Stimulated activated naive B cell treated with anti-CD40 and anti-IgM and Interleukin-4, amounts not matched to agents 10 μg/mL and 1 μg/mL and 100 μg/mL, for 72 hours (primary cell): ENCODE measurements around the gene FGFR3.
"Not testable (repeated sequence)": the region's sequence is repeated elsewhere in the genome, so short reads cannot be mapped to it uniquely, and the experiment has no call there.

Experiments used
- ATAC-seq, 2 donors: fragments of 150-1000 bp; cut with Tn5 transposase; replicated peaks; 2 replicates each; pipeline ENCODE4 v1.10.0; 2021; ENCODE audit warnings: moderate library complexity in 1 of 2
- DNase-seq: peaks from one replicate; pipeline ENCODE4 v3.0.0; 2021
- H3K27ac Mint-ChIP-seq: one replicate; pipeline ENCODE4 v1.8.0; 2022; ENCODE audit warnings: mild to moderate bottlenecking, mixed read lengths
- H3K27me3 Mint-ChIP-seq, 2 donors: one replicate each; pipeline ENCODE4 v1.8.0; 2022; ENCODE audit warnings: mixed read lengths in 2 of 2
- H3K36me3 Mint-ChIP-seq, 2 donors: one replicate each; pipeline ENCODE4 v1.8.0; 2022; ENCODE audit warnings: mixed read lengths in 2 of 2, mild to moderate bottlenecking in 1 of 2
- H3K4me1 Mint-ChIP-seq, 2 donors: one replicate each; pipeline ENCODE4 v1.8.0; 2022; ENCODE audit warnings: mixed read lengths in 2 of 2, mild to moderate bottlenecking in 1 of 2
- H3K4me3 Mint-ChIP-seq, 2 donors: one replicate each; pipeline ENCODE4 v1.8.0; 2022; ENCODE audit warnings: mild to moderate bottlenecking in 2 of 2, mixed read lengths in 2 of 2, moderate library complexity in 1 of 2
- H3K9me3 Mint-ChIP-seq, 2 donors: one replicate each; pipeline ENCODE4 v1.8.0; 2022; ENCODE audit warnings: mixed read lengths in 2 of 2, mild to moderate bottlenecking in 1 of 2

FGFR3 gene

GRCh38 chr4:1843852-1844251, 50.8 kb downstream of the FGFR3 start:
- H3K9me3 Mint-ChIP-seq, result no peaks in the 10 kb centered on the region
- H3K4me1 Mint-ChIP-seq, result peaks cover 13 to 29% of the 10 kb centered on the region in 2 donors
- peaks cover 42 to 51% of the 10 kb centered on the region in 2 donors for H3K36me3 Mint-ChIP-seq
- DNase-seq (no peak), ATAC-seq (no peak)
- no peak overlapping the region for H3K4me3 Mint-ChIP-seq
- no peak overlapping the region for H3K27ac Mint-ChIP-seq
- H3K27me3 Mint-ChIP-seq, result no peaks in the 10 kb centered on the region

DNA sequence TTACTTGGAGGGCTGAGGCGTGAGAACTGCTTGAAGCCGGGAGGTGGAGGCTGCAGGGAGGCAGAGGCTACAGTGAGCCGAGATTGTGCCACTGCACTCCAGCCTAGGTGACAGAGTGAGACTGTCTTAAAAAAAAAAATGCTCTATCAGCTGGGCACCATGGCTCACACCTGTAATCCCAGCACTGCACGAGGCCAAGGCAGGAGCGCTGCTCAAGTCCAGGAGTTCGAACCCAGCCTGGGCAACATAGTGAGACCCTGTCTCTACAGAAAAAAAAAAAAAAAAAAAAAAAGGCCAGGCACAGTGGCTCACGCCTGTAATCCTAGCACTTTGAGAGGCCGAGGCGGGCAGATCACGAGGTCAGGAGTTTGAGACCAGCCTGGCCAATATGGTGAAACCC, 51.5 kb downstream of the FGFR3 start:
- ATAC-seq, H3K27me3 Mint-ChIP-seq, H3K27ac Mint-ChIP-seq, DNase-seq, H3K9me3 Mint-ChIP-seq, H3K4me3 Mint-ChIP-seq: not testable (repeated sequence)
- H3K4me1 Mint-ChIP-seq, result peaks cover 13 to 29% of the 10 kb centered on the region in 2 donors
- peaks cover 37 to 45% of the 10 kb centered on the region in 2 donors for H3K36me3 Mint-ChIP-seq

DNA sequence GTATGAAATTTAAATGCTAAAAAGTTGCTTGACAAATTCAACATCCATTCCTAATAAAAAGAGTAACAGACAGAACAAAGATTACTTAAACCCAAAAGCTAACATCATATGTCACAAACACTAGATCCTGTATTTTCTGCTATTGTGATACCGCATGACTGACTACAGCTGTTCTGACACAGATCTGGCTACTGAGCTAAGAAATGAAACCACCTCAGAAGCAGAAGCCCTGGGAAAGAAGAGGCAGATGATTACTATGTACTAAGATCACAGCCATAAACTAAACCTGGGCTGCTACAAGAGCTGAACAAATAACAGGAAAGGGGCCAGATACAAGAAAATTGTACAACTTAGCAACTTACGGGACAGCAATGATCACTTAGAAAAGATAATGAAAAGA, 53.5 kb downstream of the FGFR3 start:
- peak overlapping the region; percentile 42 for H3K27ac Mint-ChIP-seq
- H3K4me3 Mint-ChIP-seq, result no peak overlapping the region
- H3K9me3 Mint-ChIP-seq, result no peaks in the 10 kb centered on the region
- peaks cover 16 to 38% of the 10 kb centered on the region in 2 donors for H3K4me1 Mint-ChIP-seq
- no peaks in the 10 kb centered on the region for H3K27me3 Mint-ChIP-seq
- peaks cover 29 to 41% of the 10 kb centered on the region in 2 donors for H3K36me3 Mint-ChIP-seq
- ATAC-seq (peak; percentile 55 to 57), DNase-seq (no peak)

DNA sequence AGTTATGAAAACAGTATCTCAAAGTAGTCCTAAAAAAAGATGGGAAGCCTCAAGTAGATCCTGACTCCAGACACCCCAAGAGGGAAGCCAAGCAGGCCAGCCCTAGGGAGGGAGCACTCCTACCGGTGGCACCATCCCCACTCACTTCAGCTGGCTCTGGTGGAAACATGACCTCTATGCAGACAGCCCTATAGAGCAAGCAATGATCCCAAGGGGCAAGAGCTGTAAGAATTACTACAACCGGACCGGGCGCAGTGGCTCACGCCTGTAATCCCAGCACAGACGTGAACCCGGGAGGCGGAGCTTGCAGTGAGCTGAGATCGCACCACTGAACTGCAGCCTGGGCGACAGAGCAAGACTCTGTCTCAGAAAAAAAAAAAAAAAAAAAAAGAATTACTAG, 57.2 kb downstream of the FGFR3 start:
- Mint-ChIP-seq H3K4me3 (no peak overlapping the region), H3K27ac (no peak overlapping the region), H3K36me3 (peaks cover 10 to 29% of the 10 kb centered on the region in 2 donors), H3K4me1 (peaks cover 23 to 52% of the 10 kb centered on the region in 2 donors), H3K9me3 (no peaks in the 10 kb centered on the region), H3K27me3 (no peaks in the 10 kb centered on the region)
- DNase-seq (no peak), ATAC-seq (no peak)

- H3K27ac Mint-ChIP-seq, result no peak overlapping the region
- H3K9me3 Mint-ChIP-seq, result no peaks in the 10 kb centered on the region
- H3K4me3 Mint-ChIP-seq, result no peak overlapping the region
- peaks cover 23 to 52% of the 10 kb centered on the region in 2 donors for H3K4me1 Mint-ChIP-seq
- DNase-seq (no peak), ATAC-seq (no peak)
- no peaks in the 10 kb centered on the region for H3K27me3 Mint-ChIP-seq
- peaks cover 8 to 29% of the 10 kb centered on the region in 2 donors for H3K36me3 Mint-ChIP-seq
These were observed 58.1 kb downstream of the FGFR3 start for GRCh38 chr4:1851160-1851559.

DNA sequence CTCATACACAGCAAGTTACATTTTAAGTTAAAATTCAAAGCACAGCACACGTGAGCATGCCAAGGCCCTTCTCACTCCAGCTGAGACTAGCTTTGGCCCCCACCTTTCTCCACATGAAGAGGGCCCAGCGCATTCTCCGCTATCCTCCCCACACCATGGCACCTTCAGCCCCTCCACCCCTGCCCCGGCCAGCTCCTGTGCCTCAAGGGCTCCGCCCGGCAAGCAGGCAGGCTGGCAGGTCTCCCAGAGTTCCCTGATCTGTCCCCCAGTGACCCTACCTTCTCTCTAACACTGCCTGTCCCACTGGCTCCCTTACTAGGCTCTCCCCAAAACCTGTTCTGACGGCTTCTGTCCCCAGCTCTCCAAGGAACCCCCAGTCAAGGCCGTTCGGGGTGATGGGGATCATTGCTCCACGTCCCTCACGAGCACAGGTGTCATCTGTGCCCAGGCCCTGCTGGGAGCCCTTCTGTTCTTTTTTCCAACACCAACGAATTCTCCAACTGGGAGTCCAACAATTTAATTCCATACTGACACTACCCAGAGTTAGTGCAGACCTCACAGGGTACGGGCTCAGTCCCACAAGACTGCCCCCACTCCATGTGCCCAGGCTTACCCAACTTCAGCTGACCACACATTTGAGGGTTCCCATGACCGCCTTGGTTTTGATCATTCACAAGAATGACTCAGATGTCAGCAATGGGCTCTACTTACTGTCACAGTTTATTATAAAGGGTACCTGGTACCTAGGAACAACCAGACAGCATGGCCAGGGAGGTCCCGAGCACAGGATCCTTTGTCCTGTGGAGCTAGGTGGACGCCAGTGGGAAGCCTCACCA, 58.7 kb downstream of the FGFR3 start:
- no peaks in the 10 kb centered on the region for H3K9me3 Mint-ChIP-seq
- H3K36me3 Mint-ChIP-seq, result peaks cover 4 to 24% of the 10 kb centered on the region in 2 donors
- ATAC-seq (no peak), DNase-seq (no peak)
- H3K4me1 Mint-ChIP-seq, result peaks cover 21 to 49% of the 10 kb centered on the region in 2 donors
- H3K4me3 Mint-ChIP-seq, result no peak overlapping the region
- H3K27me3 Mint-ChIP-seq, result no peaks in the 10 kb centered on the region
- no peak overlapping the region for H3K27ac Mint-ChIP-seq

DNA sequence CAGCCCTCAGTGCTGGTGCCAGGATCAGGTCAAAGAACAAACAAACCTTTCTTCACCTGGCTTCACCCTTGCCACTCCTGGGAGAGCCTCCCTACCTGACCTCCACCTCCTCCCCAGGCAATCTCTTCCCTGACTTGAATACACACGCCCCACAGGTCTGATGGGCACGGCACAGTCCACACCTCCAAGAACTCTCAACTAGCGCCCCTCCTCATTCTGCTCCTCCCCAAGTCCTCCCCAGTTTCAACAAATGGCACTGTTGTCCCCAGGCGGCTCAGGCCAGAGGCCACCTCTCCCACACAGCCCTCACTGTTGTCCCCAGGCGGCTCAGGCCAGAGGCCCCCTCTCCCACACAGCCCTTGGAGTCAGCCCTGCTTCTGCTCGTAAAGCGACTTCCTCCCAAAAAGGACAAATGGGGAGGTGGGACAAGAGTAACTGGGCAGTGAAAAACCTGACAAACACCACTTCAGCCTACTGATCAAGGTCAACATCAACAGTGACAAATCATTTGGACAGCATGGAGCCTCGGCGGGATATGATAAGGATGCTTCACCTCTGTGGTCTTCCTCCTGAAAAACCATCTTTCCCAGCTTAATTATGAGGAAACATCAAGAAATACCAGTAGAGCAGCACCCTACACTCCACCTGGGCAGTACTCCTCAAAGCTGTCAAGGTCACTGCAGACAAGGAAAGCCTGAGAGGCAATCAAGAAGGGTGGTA, 60.0 kb downstream of the FGFR3 start:
- DNase-seq (no peak), ATAC-seq (no peak)
- Mint-ChIP-seq H3K4me3 (no peak overlapping the region), H3K4me1 (peaks cover 26 to 52% of the 10 kb centered on the region in 2 donors), H3K27ac (no peak overlapping the region), H3K9me3 (no peaks in the 10 kb centered on the region), H3K36me3 (peaks cover 0 to 16% of the 10 kb centered on the region in 2 donors), H3K27me3 (no peaks in the 10 kb centered on the region)

DNA sequence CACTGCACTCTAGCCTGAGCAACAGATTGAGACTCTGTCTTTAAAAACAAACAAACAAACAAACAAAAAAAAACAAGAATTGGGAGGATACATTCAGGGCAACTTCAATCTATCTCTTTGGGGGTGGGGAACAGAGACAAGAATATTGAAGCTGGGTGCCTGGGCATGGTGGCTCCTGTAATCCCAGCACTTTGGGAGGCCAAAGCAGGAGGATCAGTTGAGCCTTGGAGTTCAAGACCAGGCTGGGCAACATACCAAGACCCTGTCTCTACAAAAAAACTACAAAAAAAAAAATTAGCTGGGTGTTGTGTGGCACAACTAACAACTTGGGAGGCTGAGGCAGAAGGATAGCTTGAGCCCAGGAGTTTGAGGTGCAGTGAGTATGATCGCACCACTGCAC, 61.7 kb downstream of the FGFR3 start:
- Mint-ChIP-seq H3K27me3 (no peaks in the 10 kb centered on the region), H3K4me1 (peaks cover 27 to 52% of the 10 kb centered on the region in 2 donors), H3K4me3 (peak overlapping the region; percentile 85 to 91), H3K9me3 (no peaks in the 10 kb centered on the region), H3K27ac (peak overlapping the region; percentile 75), H3K36me3 (peaks cover 0 to 16% of the 10 kb centered on the region in 2 donors)
- ATAC-seq (no peak), DNase-seq (no peak)

- ATAC-seq, result peak; percentile 46 to 52
- H3K4me3 Mint-ChIP-seq, result peak overlapping the region; percentile 86 to 91
- H3K36me3 Mint-ChIP-seq, result peaks cover 0 to 16% of the 10 kb centered on the region in 2 donors
- H3K27ac Mint-ChIP-seq, result peak overlapping the region; percentile 94
- peaks cover 27 to 52% of the 10 kb centered on the region in 2 donors for H3K4me1 Mint-ChIP-seq
- peak; percentile 7 for DNase-seq
- H3K9me3 Mint-ChIP-seq, result no peaks in the 10 kb centered on the region
- H3K27me3 Mint-ChIP-seq, result no peaks in the 10 kb centered on the region
These were observed 62.4 kb downstream of the FGFR3 start for GRCh38 chr4:1855333-1856070.

DNA sequence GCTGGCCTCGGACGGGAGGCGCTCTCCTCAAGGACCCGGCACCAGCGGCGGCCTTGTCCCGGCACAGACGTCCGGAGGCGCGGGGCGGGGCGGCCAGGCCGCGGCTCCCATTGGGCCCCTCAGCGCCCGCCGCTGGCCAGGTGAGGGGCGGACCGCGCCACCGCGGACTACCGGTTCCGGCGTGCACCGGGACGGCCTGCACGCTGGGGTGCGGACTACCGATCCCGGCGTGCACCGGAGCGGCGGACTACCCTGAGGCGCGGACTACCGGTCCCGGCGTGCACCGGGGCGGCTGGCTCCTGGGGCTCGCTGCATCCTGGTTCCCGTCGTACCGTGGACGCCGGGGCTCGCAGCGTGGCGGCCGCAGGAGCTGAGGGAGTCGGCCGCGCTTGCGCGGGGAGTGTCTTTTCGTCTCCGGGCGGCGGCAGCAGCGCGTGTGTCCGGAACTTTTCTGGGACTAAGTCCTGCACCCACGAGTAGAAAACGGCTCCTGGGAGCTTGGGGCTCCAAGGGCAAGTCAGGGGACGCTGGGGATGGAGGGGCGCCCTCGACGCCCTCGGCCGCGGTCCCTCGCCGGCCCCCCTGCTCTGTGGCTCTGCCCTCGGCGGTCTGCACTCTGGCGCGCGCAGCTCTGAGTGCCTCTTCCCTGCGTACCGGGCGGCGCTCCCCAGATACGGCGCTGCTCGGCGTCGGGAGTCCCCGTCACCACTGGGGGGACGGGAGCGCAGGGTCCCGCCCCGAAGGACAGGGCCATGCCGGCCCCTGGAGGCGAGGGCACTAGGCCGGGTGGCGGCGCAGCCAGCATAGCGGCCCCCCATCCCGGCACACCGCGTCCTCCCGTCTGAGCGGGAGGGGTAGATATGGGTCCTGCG, 63.2 kb downstream of the FGFR3 start, which contains the start of gene LETM1:
Gene LETM1, minus strand, starts transcription at position 86 of the 872 bp plus-strand sequence. CDS start 206 bp downstream, outside the sequence.
- peak within 1 kb of the TSS; percentile 94 for H3K27ac Mint-ChIP-seq
- no peaks in the 10 kb centered on the region for H3K27me3 Mint-ChIP-seq
- H3K9me3 Mint-ChIP-seq, result no peaks in the 10 kb centered on the region
- peaks cover 28 to 50% of the 10 kb centered on the region in 2 donors for H3K4me1 Mint-ChIP-seq
- peak within 1 kb of the TSS; percentile 86 to 91 for H3K4me3 Mint-ChIP-seq
- DNase-seq (peak; percentile 94), ATAC-seq (peak; percentile 92 to 94)
- peaks cover 0 to 16% of the 10 kb centered on the region in 2 donors for H3K36me3 Mint-ChIP-seq

DNA sequence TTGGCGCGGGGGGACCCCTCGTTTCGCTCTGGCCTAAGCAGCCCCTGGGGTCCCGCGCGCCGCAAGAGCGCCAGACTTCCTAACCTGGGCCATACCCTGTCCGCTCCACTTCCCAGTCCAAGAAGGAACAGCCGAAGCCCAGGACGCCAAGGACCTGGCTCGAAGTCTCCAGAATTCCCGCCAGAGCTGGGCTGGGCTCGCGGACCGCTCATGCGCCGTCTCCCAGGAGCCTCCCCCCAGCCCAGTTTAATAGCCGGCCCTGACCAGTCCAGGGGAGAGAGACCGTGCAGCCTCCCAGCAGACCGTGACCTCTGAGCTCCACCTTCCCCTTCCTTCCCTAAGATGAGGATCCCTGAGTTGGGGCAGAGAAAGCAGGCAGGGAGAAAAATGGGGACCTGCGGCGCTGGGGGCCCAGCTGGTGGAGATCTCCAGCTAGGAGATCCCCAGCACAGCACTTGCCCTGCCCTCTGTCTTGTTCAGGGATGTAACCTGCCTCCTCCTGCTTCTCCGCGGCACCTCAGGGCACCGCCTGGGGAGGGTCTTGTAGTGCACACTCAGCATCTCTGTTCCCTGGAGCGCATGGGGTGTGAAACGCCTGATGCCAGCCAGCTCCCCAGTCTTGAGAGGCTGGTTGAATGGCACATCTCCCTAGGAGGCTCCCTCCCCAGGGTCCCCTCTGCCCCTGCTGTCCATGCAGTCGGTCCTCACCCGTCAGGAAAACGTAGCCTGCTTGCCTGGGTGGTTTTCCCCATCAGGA, 64.0 kb downstream of the FGFR3 start:
- ATAC-seq, result no peak
- Mint-ChIP-seq H3K36me3 (peaks cover 0 to 10% of the 10 kb centered on the region in 2 donors), H3K4me3 (peak overlapping the region; percentile 86 to 91), H3K27me3 (no peaks in the 10 kb centered on the region), H3K9me3 (no peaks in the 10 kb centered on the region), H3K27ac (peak overlapping the region; percentile 88), H3K4me1 (peaks cover 29 to 50% of the 10 kb centered on the region in 2 donors)
- no peak for DNase-seq

DNA sequence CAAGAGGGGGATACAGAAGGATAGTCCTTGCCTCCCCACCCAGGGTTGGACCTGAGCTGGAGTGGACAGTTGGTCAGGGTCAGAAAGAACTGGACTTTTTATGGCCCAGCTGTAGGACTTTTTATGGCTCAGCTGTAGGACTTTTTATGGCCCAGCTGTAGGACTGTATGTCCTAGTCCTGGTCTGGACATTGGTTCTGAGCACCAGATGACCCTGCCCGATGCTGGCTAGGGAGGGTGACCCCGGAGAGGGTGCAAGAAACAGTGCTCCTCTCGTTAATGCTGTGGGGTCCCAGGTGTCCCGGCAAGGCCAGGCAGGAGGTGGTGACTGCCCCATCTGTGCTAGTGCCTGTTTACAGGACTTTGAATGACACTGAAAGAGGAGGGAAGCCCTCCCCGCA, 64.8 kb downstream of the FGFR3 start:
- H3K4me1 Mint-ChIP-seq, result peaks cover 31 to 50% of the 10 kb centered on the region in 2 donors
- H3K9me3 Mint-ChIP-seq, result no peaks in the 10 kb centered on the region
- peaks cover 0 to 8% of the 10 kb centered on the region in 2 donors for H3K36me3 Mint-ChIP-seq
- H3K27me3 Mint-ChIP-seq, result no peaks in the 10 kb centered on the region
- no peak overlapping the region for H3K4me3 Mint-ChIP-seq
- no peak for ATAC-seq
- no peak overlapping the region for H3K27ac Mint-ChIP-seq
- no peak for DNase-seq
